ENCODE data around the gene BMF.
"Not testable (repeated sequence)": the region's sequence is repeated elsewhere in the genome, so short reads cannot be mapped to it uniquely, and the experiment has no call there.

The BMF gene

GRCh38 chr15:40088929-40089755, 19.5 kb downstream of the BMF start:
- no peak for DNase-seq (ENCODE audit: low read depth in 4 of 4, low spot score in 1 of 4)

DNA sequence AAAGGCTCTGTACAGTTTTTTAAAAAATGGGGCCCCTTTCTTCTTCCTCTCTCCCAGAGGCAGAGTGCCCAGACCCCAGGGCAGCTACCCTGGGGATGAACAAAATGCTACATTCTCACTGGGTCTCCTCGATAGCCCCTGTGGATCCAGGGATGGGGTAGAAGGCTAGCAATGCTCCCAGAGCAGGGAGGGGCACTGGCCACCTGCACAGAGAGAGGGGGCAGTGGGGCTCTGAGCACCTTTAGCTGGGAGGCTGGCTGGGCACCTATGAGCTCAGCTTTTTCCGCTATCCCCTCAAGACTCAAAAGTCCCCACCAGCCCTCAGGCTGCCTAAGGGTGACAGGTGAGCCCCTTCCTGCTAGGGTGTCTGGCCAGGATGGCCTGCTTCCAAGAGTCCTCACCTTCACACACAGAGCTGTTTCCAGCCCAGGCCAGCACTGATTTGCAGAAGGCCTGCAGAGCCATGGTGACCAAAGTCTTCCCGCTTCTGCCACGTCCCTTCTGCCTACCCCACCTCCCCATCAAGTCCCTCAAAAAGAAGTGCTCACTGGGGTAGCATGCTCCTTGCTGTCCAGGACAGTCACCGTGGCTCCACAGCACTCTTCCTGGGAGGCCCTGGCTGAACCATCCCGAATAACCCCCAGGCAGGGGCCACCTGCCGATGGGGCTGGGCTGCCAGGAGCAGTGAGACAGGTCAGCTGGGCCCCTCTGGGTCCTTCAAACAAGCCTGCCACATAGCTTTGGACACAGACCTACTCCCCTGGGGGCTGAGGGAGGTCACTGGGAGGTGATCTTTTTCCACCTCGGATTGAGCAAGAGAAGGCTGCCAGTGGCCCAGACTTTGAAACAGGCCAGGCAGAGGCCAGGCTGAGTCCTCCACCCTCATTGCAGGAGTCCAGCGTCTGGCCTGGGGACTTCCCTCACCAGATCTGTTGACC, 20.4 kb downstream of the BMF start:
- no peak for DNase-seq (ENCODE audit: low read depth in 4 of 4, low spot score in 1 of 4)

DNA sequence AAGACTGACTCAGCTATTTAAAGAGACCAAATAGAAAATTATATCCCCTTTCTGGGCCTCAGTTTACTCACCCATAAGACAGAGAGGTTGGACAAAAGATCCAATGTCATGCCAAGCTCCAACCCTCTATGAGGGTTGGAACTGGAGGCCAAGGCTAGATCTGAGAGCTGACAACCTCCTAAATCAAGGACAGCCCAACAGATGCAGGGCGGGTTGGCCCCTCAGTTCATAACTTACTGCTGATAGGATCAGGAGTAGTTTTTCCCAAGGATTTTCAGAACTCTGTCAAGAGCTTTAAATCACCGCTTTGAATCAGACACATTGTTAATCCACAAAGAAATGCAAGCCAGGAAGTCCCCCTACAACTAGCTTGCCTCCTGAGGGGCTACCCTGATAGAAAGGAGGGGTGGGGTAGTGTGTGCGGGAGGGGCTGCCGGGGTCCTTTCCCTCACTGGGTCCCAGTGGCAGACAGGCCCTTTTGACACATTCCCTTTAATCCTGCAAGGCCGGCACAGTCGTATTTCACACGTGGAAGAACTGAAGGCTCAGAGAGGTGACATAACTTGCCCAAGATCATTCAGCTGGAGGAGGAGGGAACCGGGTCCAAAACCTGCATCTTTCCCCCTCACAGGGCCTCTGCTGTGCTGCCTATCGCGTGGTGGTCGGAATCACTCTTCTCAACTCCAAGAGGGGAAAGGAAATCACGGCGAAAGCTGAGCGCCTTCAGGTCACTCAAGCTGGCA, 21.4 kb downstream of the BMF start:
- no peak for DNase-seq (ENCODE audit: low read depth in 4 of 4, low spot score in 1 of 4)

DNA sequence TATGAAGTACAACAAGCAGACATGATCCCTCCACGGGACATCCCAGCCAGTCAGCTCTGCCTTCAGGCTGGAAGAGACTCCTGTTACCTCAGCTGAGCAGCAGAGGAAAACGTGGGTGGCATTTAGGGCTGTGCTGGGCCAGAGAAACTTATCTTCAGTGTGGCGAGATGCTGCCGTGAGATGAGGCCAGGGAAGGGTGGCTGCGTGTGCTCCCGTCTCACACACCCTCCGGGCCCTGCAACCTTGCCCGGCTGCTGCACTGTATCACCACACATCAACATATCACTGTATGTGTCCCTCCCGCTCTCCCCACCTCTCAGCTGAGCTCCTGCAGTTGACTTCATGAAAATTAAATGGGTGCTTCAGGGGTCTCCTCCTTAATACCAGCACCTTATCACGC, 23.4 kb downstream of the BMF start:
- no peak for DNase-seq (ENCODE audit: low read depth in 4 of 4, low spot score in 1 of 4)

DNA sequence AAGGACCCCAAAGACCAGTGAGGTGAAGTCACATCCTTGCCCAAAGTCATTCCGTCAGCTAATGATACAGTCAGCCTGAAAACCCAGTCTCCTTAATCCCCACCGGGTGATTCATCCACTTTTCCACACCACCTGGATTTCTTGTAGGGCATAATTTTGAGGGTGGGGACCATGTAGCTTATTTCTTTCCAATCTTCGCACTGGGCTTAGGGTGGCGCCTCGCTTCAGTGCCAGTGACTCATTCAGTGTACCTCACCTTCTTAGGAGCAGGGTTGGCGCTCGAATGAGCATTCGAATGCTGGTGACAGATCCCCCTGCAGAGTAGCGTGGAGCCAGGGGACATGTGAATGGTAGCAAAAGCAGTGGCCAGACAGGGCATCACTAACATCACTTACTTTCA, 24.0 kb downstream of the BMF start:
- DNase-seq (ENCODE audit: low read depth in 4 of 4, low spot score in 1 of 4) = no peak

DNA sequence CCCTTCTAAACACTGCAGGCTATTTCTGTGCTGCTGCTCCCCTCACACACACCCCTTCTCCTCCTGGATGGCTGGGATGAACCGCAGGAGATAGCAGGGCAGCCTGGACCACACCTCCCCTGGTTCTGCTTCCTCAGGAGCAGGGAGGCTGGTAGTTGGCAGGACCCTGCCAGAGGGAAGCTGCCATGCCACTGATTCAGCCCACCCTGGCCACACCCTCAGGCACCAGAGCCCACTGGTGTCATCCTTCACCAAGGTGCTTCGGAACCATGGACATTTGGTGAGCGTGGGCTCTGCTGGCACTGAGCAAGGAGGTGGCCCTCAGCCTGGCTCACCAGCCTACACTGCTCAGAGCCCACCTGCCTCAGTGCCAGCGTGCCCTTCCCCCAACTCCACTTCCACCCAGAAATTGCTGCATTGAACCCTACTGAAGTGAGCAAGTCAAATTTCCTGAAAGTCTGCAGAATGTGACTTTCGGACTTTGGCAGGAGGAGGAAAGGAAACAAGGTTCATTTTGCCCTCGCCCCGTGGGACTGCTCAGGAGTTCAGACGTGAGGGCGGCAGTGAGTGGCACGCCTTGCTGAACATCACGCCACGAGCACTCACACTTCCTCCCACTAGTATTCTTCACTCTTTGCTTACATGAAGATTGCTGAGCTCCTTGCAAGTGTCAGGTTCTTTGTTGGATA, 26.3 kb downstream of the BMF start:
- DNase-seq (ENCODE audit: low read depth in 4 of 4, low spot score in 1 of 4) = no peak

- no peak for DNase-seq (ENCODE audit: low read depth in 4 of 4, low spot score in 1 of 4)
These were observed 26.9 kb downstream of the BMF start for GRCh38 chr15:40081691-40082194.

- DNase-seq (ENCODE audit: low read depth in 4 of 4, low spot score in 1 of 4) = no peak
These were observed 27.8 kb downstream of the BMF start for GRCh38 chr15:40080847-40081246.

GRCh38 chr15:40080104-40080503, 28.6 kb downstream of the BMF start:
- no peak for DNase-seq (ENCODE audit: low read depth in 4 of 4, low spot score in 1 of 4)

- no peak for DNase-seq (ENCODE audit: low read depth in 4 of 4, low spot score in 1 of 4)
These were observed 29.2 kb downstream of the BMF start for GRCh38 chr15:40079456-40079855.

DNA sequence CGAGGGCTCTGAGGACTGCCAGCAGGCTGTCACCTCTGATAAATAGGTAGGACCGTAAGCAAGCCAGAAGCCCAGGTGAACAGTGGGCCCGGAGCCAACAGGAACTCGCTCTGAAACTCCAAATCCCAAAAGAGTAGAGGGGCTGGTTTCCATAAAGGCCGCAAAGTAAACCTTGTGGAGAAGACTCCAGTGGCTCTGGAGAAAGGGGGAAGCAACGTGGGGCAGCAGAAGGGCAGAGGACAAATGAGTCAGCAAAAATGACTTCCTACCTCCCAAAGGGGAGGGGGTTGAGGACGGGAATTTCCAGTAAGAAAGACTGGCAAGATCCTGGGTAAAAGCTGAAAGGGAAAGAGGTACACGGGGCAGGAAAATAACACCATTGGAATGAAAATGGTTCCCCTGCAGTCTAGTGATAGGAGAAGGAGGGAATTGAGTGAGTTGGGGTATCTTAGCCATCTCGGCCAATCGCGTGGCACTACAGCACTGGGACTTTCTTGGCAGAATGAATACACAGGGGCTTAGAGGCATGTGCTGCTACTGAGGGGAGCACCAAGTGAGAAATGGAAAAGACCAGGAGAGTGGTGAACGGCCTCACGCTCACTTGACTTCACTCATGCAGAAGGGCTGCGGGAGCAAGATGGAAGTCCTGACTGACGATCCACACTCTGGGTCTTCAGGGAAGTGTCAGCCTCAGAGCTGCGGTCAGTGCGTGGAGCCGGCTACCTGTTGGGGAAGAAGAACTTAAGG, 33.2 kb downstream of the BMF start:
- no peak for DNase-seq (ENCODE audit: low read depth in 4 of 4, low spot score in 1 of 4)

DNA sequence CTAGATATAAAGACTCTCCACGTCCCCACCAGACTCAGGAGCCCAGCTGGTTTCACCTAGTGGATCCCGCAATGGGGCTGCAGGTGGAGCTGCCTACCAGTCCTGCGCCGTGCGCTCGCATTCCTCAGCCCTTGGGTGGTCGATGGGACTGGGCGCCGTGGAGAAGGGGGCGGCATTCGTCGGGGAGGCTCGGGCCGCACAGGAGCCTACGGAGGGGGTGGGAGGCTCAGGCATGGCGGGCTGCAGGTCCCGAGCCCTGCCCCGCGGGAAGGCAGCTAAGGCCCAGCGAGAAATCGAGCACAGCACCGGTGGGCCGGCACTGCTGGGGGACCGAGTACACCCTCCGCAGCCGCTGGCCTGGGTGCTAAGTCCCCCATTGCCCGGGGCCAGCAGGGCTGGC, 34.0 kb downstream of the BMF start:
- not testable (repeated sequence) for DNase-seq (ENCODE audit: low read depth in 4 of 4, low spot score in 1 of 4)

DNA sequence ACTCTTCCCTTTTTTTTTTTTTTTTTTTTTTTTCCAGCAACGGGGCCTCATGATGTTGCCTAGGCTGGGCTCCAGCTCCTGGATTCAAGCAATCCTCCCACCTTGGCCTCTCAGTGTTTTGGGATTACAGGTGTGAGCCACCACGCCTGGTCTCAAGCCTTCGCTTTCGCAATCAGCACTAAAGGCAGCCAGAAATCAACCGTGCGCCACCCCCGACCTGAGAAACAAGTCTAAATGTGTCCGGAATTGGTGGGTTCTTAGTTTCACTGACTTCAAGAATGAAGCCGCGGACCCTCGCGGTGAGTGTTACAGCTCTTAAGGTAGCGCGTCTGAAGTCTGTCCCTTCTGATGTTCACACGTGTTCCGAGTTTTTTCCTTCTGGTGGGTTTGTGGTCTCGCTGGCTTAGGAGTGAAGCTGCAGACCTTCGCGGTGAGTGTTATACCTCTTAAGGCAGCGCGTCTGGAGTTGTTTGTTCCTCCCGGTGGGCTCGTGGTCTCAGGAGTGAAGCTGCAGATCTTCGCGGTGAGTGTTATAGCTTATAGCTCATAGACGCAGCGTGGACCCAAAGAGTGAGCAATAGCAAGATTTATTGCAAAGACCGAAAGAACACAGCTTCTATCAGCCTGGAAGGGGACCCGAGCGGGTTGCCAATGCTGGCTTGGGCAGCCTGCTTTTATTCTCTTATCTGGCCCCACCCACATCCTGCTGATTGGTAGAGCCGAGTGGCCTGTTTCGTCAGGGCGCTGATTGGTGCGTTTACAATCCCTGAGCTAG, 34.8 kb downstream of the BMF start:
- not testable (repeated sequence) for DNase-seq (ENCODE audit: low read depth in 4 of 4, low spot score in 1 of 4)

DNA sequence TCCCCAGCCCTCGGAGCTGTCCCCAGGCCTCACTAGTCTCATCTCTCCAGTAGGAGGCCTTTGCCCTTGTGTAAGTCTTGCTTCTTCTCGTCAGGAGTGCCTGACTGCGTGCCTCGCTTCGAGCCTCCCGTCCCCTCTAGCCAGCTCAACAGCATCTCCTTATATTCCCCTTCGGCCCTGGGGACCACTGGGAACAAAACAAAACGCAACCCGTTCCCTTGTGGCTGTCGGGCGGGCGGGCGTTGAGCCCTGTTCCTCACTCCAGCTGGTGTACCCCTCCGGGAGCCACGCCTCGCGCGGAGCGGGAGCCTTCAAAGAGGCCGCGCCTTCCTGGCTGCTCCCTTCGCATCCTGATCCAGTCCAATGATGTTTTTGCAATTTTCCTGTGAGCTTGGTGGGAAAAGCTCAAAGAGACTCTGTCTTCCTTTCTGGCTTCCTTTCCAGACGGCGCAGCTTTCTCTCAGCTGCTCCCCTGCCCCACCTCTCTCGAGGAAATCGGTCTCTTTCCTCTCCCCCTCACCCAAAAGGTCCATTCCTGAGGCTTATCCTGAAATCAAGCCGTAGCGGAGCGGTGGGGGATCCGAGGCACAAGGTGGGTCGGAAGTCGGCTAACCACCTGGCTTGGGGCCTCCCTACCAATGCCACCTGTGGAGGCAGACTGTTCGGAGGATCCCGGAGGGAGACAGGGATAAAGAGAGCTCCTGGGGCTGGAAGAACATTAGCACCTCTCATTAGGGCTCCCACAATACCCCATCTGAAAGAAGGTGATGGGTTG, 36.3 kb downstream of the BMF start:
- no peak for DNase-seq (ENCODE audit: low read depth in 4 of 4, low spot score in 1 of 4)

DNA sequence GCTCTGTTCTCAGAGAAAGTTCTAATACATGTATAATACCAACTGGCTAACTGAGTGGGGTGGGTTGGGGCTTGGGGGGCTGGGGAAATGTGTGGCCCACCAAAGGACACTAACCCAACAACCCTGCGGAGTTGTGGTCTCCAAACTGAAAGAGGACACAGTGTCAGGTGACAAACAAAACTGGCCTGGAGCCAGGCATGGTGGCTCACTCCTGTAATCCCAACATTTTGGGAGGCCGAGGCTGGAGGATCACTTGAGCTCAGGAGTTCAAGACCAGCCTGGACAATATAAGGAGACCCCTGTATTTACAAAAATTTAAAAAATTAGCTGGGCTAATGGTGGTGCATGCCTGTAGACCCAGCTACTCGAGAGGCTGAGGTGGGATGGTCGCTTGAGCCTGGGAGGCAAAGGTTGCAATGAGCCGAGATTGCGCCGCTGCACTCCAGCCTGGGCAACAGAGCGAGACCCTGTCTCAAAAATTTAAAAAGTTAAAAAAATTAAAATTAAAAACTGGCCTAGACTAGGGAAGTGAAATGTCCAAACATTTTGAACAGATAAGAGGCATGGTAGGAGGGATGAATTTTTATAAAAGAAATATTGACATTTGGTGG, 38.0 kb downstream of the BMF start:
- no peak for DNase-seq (ENCODE audit: low read depth in 4 of 4, low spot score in 1 of 4)

DNA sequence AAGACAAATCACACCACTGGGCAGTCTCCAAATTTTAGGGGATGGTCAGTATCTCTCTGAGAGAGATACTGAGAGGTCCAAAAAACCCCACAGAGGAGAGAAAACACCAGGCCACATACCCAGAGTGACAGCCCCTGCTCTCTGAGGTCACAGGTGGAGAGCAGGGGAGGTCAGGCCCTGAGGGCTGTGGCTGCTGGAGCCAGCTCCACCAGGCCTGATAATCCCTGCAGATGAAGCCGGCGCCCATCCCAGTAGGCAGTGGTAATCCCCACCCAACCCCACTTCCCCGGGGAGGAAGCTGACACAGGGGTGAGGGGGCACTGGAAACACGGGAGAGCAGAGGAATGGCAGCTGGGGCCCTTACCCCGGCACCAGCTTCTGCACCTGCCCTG, 38.5 kb downstream of the BMF start:
- DNase-seq (ENCODE audit: low read depth in 4 of 4, low spot score in 1 of 4) = no peak

- DNase-seq (ENCODE audit: low read depth in 4 of 4, low spot score in 1 of 4) = no peak
These were observed 39.2 kb downstream of the BMF start for GRCh38 chr15:40069178-40070165.

Data from stimulated activated CD4-positive, alpha-beta T cell treated with anti-CD3 and anti-CD28 coated beads, Interleukin-1b, Interleukin-23, amount 100 ng/mL, for 24 hours (primary cell).